Fibroblast of pulmonary artery (primary cell): ENCODE data around the gene OR2T6.
"Not testable (repeated sequence)": the region's sequence is repeated elsewhere in the genome, so short reads cannot be mapped to it uniquely, and the experiment has no call there.

ENCODE experiments used
- DNase-seq: peaks from one replicate; pipeline ENCODE4 v3.0.0-alpha.2; 2010; ENCODE audit warnings: low read depth
- H3K4me3 ChIP-seq: replicated peaks from 2 replicates; pipeline ENCODE4 v1.5.1; 2011; ENCODE audit warnings: low read depth, mild to moderate bottlenecking, control low read depth, low read length, moderate library complexity

The OR2T6 gene

GRCh38 chr1:248438668-248439067, 63.1 kb downstream of the OR2T6 start:
- not testable (repeated sequence) for H3K4me3 ChIP-seq, DNase-seq

DNA sequence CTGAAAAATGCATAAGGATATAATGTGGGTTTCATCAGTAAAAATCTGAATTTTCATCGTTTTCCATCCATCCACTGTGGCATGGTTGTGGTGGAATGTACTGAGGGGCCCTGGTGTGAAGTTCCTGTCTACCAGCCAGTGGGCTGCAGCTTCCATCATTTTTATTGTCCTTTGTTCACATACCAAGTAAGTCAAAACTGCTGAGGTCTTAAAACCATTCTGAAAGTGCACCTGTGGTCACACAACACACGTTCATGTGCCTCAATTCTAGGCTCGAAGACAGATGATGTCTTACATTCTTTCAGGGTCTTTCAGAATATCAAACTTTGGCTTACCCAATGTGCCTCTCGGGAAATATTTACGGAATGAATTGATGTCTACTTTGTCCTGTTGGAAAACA, 63.7 kb downstream of the OR2T6 start:
- not testable (repeated sequence) for DNase-seq

More for the DNA sequence above, 63.7 kb downstream of the OR2T6 start:
- H3K4me3 ChIP-seq, result not testable (repeated sequence)
